ENCODE results near the gene MC2R.
"Not testable (repeated sequence)": the region's sequence is repeated elsewhere in the genome, so short reads cannot be mapped to it uniquely, and the experiment has no call there.

Gene MC2R

DNA sequence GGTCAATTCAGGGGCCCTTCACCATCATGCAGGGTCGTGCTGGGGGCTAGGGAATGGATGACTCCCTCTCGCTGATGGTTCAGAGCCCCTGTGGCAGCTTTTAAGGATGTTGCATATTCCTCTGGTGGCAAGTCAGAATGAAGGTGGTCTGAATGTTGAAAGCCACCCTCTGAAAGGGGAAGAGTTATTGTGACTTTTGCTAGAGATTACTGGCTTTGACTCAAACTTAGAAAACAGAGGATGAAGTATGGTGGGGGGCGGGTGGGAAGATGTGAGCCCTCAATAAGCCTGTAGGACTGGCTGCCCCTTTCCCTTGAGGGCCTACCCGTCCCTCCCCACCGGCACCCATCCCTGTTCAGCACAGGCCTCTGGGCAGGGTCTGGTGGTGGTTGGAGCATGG is 23.2 kb downstream of the MC2R start:
- DNase-seq: no peak

DNA sequence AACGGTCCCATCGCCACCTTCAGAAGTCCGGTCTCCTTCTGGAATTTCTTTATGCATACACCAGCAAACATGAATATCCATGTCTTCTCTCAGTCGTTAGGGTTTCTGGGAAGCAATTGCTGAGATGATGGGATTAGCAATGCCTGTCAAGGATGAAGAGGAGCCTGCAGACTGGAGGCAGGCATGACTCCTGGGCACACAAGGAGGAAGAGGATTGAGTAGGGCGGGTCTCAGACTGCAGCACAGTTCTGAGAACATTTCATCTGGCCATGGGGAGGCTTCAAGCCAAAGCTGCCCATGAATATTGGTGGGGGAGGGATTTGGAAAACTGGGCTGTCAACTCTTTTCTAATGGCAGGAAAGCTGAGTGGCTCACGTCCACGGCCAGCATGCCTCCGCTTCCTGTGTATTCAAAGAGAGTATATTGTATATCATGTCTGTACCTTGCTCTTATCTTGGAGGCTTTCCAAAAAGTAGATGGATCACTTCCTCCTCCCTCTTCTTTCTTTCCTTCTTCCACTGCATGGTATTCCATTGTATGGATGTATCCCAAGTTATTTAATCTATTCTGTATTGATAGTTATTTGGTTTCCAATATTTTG is 24.5 kb downstream of the MC2R start:
- DNase-seq: no peak

DNA sequence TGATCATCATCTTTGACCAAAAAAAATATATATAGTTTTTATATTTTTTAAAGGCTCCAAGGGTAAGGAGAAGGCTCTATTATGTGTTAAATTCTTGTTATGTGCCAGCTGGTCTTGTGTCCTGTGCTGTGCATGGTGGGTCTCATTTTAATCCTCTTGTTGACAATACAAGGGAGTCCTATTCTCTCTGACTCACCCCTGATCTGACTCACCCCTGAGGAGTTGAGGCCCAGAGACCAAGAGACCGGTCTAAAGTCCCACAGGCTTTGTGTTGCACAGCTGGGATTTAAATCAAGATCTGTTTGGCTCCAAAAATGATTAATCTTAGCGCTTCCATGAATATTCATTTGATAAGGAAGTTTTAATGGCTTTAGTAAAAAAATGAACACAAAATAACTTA is 25.7 kb downstream of the MC2R start:
- no peak for DNase-seq

DNA sequence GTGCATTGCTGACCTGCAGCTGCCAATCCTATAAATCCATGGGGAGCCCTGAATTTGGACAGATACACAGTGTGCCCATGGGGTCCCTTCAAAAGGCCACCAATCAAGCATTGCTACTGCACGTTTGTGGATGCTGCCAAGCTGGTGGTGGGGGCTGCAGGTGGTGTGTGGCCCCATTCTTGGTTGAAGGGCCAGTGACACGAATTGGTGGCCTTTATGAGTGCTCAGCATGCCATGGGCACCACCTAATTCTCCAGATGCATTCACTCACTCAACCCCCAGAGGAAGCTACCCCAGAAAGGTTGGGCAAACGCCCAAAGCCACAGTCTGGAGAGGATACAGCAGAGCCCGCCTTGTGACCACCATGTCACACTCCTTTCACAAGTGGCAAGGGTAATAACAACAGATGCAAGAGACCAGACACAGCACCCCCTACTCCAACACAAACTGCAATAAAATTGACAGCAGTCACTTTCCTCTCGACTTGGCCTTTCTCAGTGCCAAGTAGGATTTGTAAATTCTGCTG is 27.1 kb downstream of the MC2R start:
- no peak for DNase-seq

DNA sequence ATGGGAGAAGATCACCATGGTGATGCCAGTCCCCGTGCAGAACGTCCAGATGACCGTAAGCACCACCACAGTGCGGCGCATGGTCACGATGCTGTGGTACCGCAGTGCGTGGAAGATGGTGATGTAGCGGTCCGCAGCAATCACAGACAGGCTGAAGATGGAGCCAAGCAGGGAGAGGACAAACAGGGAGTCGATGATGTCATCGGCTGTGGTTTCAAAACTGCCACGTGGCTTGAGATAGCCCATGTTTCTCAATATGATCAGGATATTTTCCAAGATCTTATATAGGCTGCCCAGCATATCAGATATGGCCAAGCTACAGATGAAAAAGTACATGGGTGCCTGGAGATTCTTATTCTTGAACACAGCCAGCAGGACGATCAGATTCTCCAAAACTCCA is 30.3 kb downstream of the MC2R start:
- DNase-seq: no peak

DNA sequence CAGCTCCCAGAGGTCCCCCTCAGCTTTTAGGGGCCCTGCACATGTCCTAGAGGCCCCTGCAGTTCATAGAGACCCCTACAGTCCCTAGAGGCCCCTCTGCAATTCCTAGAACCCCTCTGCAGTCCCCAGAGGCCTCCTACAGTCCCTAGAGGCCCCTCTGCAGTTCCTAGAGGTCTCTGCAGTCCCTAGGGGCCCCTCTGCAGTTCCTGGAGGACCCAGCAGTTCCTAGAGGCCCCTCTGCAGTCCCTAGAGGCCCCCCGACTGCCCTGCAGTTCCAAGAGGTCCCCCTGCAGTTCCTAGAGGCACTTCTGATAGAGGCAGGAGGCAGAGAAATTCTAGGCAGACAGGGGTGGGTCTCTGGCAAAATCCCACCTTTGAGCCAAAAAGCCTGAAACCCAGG is 35.4 kb downstream of the MC2R start:
- DNase-seq: no peak

DNA sequence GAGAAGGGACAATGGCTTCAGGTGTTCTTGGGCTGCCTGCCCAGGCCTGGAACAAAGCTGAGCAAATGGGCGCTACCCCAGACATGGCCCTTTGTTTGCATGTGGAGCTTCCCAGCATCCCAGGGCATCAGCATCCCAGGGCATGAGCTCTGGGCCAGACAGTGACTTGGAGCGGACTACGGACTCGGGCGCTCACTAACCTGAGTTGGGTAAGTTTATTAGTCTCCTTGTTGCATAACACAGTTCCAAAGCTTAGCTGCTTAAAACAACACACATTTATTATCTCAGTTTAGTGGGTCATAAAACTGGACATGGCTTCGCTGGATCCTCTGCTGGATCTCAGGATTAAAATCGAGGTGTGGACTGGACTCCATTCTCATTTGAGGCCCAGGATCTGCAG is 35.8 kb downstream of the MC2R start:
- no peak for DNase-seq

DNA sequence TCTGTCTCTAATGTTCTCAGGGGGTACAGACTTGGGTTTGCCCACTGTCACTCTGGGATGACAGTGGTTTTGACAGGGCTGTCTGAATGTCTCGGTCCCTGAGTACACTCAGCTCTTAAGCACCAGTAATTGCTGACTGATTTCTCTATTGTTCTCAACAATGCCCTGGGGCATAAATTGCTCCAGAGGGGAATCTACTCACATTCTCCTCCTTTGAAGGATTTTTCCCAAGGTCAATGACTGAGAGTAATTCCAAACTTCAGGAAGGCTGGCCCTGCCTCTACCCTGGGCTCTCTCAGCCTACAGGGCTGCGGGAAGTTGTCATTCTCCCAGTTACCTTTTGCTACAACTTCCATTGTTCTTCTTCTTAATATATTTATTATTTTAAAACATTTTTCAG is 36.5 kb downstream of the MC2R start:
- DNase-seq: no peak

DNA sequence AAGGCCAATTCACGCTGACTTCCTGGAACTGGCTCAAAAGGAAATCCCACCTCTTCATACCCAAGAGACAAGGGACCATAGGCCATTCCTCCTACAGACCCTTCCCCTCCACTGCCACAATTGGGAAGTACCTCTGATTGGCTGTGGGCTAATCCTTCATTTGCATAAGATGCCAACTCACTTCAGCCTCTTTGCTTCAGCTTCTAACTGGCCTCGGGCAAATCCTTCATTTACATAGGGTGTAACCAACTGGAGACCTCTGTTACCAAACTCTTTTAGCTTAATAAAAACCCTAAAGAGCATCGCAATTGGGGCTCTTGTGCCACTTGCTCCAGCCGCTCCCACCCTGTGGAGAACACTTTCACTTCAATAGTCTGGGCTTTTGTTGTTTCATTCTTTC is 38.2 kb downstream of the MC2R start:
- DNase-seq: no peak

DNA sequence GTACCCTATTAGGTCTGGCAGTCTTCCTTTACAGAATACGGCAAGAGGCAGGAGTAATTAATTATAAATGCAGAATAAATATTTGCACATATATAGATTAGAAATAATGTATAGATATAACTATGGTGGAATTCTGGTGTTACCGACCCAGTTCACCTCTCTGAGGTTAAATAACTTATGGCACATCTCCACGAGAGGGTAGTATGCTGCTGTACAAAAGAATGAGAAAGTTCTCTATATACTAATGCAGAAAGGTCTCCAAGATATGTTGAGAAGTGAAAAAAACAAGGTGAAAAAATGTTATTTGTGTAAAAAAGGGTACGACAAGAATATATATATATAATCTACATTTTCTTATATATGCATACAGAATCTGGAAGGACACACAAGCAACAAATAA is 40.8 kb downstream of the MC2R start:
- no peak for DNase-seq

DNA sequence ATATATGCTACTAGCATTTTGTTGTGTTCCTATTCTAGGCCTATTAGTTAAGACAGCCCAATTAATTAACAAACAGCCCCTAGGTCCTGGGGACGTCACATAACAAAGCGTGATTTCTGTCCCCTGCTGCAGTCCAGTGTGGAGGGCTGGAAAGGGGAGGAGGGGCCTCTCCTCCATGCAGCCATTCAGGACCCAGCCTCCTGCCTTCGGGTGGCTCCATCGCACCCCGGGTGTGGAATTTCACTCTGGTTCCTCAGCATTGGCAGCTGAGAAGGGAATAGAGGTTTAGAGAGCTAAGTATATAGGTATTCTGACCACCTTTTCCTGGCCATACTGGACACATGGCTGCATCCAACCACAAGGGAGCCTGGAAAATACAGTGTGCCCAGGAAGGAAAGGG is 42.4 kb downstream of the MC2R start:
- DNase-seq: no peak

DNA sequence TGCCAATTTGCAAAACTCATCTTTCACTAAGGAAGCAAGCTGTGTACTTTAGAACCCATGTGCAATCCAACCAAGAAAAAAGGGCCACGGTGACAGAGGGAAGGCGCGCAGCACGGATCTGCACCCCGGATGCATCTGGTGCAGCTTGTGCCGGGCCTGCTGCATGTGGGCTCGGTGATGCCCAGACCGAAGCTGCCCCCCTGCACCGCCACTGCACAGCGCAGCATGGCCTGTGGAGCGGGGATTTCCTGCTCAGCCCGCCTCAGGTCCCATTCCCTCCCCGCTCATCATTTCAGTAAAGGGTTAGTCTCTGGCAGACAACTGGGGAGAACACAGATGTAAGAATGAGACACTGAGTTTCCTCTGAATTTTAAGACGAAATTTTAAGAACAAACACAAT is 43.0 kb downstream of the MC2R start:
- no peak for DNase-seq

DNA sequence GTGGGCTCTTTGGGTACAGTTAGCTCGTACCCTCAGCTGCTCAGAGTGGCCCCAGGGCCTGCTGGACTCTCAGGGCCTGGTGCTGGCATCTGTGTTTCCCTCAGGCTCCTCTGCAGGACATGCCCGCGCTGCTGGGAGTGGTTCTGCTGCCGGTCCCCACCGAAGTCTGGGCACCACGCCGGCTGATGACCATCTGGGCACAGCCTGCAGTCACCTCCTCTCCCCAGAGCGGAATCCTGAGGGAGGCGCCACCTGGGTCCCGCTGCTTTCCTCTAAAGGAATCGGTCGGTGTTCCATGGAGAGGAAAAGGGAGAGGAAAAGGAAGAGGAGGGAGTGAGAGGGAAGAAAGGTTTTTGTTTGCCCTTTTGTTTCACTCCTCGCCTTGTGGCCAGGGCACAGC is 43.6 kb downstream of the MC2R start:
- DNase-seq: no peak

DNA sequence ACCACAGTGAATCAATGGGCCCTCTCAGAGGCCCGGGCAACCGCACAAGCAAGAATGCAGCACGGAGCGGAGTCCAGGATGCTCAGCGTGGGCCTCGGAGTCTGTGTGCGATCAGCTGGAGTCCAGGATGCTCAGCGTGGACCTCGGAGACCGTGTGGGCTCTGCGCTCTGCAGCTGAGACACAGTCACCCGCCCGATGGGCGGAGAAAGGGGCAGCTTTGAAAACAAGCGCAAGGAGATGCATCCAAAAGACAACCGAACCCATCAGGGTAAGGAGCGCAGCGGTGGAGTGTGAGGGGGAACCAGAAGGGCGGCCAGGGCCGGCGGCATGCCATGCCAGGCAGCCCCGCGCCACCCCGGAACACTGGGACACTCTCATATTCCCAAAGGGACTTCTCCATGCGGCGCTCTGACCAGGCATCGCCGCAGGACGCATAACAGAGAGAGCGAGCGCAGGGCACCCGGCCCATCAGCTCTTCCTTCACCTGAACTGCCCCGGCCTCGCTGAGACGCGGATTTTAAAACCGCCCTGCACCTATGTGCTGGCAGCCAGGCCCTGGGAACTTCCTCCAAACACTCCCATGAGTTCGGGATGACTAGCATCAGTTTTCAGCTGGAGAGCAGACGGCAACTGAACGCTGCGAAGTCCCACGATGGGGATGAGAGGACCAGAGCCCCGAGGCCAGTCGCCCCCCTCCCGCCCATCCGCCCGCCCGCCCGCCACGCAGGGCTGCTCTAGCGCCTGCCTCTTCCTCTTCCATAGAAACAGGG is 46.6 kb downstream of the MC2R start:
- no peak for DNase-seq

DNA sequence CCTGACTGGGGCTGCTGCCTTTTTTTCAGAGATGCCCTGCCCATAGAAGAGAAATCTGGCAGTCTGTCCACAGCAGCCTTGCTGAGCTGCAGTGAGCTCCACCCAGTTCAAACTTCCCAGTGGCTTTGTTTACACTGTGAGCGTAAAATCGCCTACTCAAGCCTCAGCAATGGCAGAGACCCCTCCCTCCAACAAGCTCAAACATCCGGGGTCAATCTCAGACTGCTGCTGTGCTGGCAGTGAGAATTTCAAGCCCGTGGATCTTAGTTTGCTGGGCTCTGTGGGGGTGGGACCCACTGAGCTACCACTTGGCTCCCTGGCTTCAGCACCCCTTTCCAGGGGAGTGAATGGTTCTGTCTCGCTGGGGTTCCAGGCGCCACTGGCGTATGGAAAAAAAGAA is 52.4 kb downstream of the MC2R start:
- not testable (repeated sequence) for DNase-seq

DNA sequence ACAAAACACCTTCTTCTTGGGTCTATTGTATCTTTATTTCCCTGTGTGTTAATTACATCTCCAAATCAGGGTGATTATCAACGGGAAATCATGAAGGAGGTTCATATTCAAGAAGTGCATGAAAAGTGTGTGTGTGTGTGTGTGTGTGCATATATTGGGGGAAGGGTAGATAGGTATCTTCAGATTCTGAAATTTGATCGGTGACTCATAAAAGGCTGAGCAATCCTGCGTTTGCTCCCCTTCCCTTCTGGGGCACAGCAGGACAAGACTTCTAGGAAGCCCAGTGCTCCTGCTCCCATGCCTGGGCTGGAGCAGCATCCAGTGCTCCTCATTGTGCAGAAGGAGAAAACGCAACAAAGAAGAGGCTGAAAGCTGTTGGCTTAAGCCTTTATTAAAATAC is 65.5 kb downstream of the MC2R start:
- DNase-seq: no peak

DNA sequence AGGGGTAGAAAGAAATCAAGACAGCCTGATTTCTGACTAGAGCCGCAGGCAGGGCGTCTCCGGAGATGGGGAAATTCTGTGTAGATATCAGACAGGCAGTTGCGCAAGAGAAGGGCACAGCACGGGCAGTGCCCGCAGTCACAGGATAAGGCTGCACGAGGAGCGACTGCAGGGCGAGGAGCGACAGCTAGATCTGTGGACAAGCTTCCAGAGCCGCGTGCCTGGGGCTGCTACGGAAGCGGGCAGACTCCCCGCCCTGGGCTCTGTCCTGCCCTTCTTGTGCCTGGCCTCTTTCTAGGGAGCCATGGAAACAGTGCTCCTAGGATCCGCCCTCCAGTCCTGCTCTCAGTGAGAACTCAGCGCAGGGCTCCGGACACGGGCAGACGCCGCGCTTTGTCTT is 78.8 kb downstream of the MC2R start:
- DNase-seq: no peak

DNA sequence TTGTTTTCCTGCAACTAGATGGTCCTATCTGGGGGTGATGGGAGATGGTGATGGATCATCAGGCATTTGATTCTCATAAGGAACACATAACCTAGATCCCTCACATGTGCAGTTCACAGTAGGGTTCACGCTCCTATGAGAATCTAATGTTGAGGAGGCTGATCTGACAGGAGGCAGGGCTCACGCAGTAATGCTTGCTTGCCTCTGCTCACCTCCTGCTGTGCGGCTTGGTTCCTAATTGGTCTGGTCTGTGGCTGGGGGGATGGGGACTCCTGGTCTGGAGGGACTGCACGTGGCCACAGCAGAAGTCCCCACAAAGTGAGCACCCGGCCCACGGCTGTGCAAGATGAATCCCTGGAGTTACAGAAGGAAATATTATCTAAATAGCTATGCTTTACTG is 80.1 kb downstream of the MC2R start:
- DNase-seq: no peak

DNA sequence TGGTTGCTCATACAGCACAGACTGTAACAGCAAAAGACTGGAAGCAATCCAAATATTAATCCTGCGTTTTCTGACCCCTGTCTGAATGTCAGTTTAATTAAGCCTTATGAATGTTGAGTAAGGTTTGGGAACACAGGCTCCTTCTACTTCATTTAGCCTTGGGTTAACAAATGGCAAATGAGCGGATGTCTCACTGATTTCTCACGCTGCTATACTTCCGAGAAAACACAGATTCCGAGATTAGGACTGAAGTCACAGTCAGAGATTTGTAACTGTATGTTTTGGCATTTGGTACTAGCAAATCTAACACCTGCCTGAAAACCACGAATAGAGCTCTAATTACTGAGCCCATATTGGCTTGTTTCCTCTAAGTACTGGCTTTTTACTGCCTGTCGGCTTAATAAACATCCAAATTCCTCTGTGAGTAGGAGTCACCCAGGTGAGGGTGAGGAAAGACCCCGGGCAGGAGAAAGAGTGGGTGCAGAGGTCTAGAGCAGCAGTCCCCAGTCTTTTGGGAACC is 80.8 kb downstream of the MC2R start:
- DNase-seq: no peak
